Thymus (tissue), 11 donors: ENCODE results near the gene RDX. TPM values are rescaled to one million over a fixed set of nuclear protein-coding genes. Genes with fewer than 3 reads are reported as not detected.
"Not testable (repeated sequence)": the region's sequence is repeated elsewhere in the genome, so short reads cannot be mapped to it uniquely, and the experiment has no call there.

ENCODE experiments used
- DNase-seq, 9 donors: peaks; one replicate each; pipeline ENCODE4 v3.0.0-alpha.2; 2013; ENCODE audit warnings: low spot score in 9 of 9, low read depth in 6 of 9, missing footprints in 1 of 9
- H3K27ac ChIP-seq, 2 donors: one replicate each; pipeline ENCODE4 v1.5.1; 2013; ENCODE audit warnings: control low read depth in 1 of 2, low read depth in 1 of 2, low read length in 1 of 2, mild to moderate bottlenecking in 1 of 2, moderate library complexity in 1 of 2
- H3K27me3 ChIP-seq, 2 donors: one replicate each; pipeline ENCODE4 v1.5.1; 2013; ENCODE audit warnings: low read length in 1 of 2; ENCODE audit not compliant: control insufficient read depth in 2 of 2, insufficient read depth in 1 of 2
- H3K36me3 ChIP-seq, 2 donors: one replicate each; pipeline ENCODE4 v1.5.1; 2013; ENCODE audit warnings: low read length in 1 of 2, mild to moderate bottlenecking in 1 of 2, moderate library complexity in 1 of 2; ENCODE audit not compliant: control insufficient read depth in 2 of 2, insufficient read depth in 2 of 2
- H3K4me1 ChIP-seq, 2 donors: one replicate each; pipeline ENCODE4 v1.5.1; 2013; ENCODE audit warnings: low read length in 2 of 2; ENCODE audit not compliant: control insufficient read depth in 2 of 2, insufficient read depth in 2 of 2
- H3K4me3 ChIP-seq, 2 donors: one replicate each; pipeline ENCODE4 v1.5.1; 2013; ENCODE audit warnings: low read length in 2 of 2, control low read depth in 1 of 2, mild to moderate bottlenecking in 1 of 2
- H3K9me3 ChIP-seq, 2 donors: one replicate each; pipeline ENCODE4 v1.5.1; 2013; ENCODE audit warnings: low read length in 1 of 2, mild to moderate bottlenecking in 1 of 2; ENCODE audit not compliant: control insufficient read depth in 2 of 2, insufficient read depth in 1 of 2
- WGBS: extraction: QIAGEN DNeasy Blood & Tissue Kit; methylation state at CpG from one replicate; pipeline ENCODE4 v1.1.7; 2013; 5-methylcytosine and 5-hydroxymethylcytosine counted together
- polyA plus RNA-seq: library from polyadenylated mRNA; stranded (reverse); fragments of 200-250 nt; gene quantifications from one replicate; pipeline ENCODE4 v1.2.3, GENCODE V29; 2013
- total RNA-seq: library from RNA; stranded (reverse); fragments of 120-200 nt; gene quantifications from one replicate; pipeline ENCODE4 v1.2.4, GENCODE V29; 2013
- donor health status: healthy.

Gene RDX
- total and polyA plus RNA-seq, 2 donors: 23.5 to 24.1 TPM

GRCh38 chr11:110311783-110312579, 15.6 kb upstream of the RDX start:
- no peaks in the 10 kb centered on the region for H3K27me3 ChIP-seq
- no peaks in the 10 kb centered on the region for H3K4me1 ChIP-seq
- H3K9me3 ChIP-seq: no peaks in the 10 kb centered on the region
- no peaks in the 10 kb centered on the region for H3K36me3 ChIP-seq
- DNase-seq: no peak
- no peak overlapping the region for H3K27ac ChIP-seq
- H3K4me3 ChIP-seq: no peak overlapping the region
- 97% methylated on average over 3 of the region's 3 CpGs for WGBS

- H3K4me3 ChIP-seq: no peak overlapping the region
- DNase-seq: no peak
- H3K9me3 ChIP-seq: no peaks in the 10 kb centered on the region
- no peaks in the 10 kb centered on the region for H3K36me3 ChIP-seq
- no peaks in the 10 kb centered on the region for H3K4me1 ChIP-seq
- no peaks in the 10 kb centered on the region for H3K27me3 ChIP-seq
- no peak overlapping the region for H3K27ac ChIP-seq
- 95% methylated on average over 5 of the region's 5 CpGs for WGBS
Observed at GRCh38 chr11:110308071-110308470, 11.7 kb upstream of the RDX start.

GRCh38 chr11:110306019-110306388, 9.6 kb upstream of the RDX start:
- not testable (repeated sequence) for H3K4me3 ChIP-seq, H3K27me3 ChIP-seq, H3K4me1 ChIP-seq, H3K27ac ChIP-seq, H3K9me3 ChIP-seq, H3K36me3 ChIP-seq, DNase-seq
- 84% methylated on average over 4 of the region's 4 CpGs for WGBS

GRCh38 chr11:110305169-110306018, 9.0 kb upstream of the RDX start:
- Histone ChIP-seq H3K4me1 (no peaks in the 10 kb centered on the region), H3K9me3 (no peaks in the 10 kb centered on the region), H3K27ac (no peak overlapping the region), H3K27me3 (no peaks in the 10 kb centered on the region), H3K36me3 (no peaks in the 10 kb centered on the region), H3K4me3 (no peak overlapping the region)
- no peak for DNase-seq

- 97% methylated on average over 5 of the region's 5 CpGs for WGBS
- Histone ChIP-seq H3K4me1 (no peaks in the 10 kb centered on the region), H3K9me3 (no peaks in the 10 kb centered on the region), H3K27ac (no peak overlapping the region), H3K27me3 (peaks cover 0 to under 1% of the 10 kb centered on the region in 2 donors), H3K36me3 (no peaks in the 10 kb centered on the region), H3K4me3 (no peak overlapping the region)
- DNase-seq: no peak
Observed at GRCh38 chr11:110303414-110303826, 7.0 kb upstream of the RDX start.

- Histone ChIP-seq H3K36me3 (no peaks in the 10 kb centered on the region), H3K27ac (no peak overlapping the region), H3K4me1 (peaks cover 3 to 4% of the 10 kb centered on the region in 2 donors), H3K9me3 (no peaks in the 10 kb centered on the region), H3K27me3 (peaks cover 0 to 16% of the 10 kb centered on the region in 2 donors), H3K4me3 (no peak overlapping the region)
- 97% methylated on average over 4 of the region's 4 CpGs for WGBS
- DNase-seq: no peak
Observed at GRCh38 chr11:110301577-110301976, 5.2 kb upstream of the RDX start.

- Histone ChIP-seq H3K27me3 (peaks cover 0 to 16% of the 10 kb centered on the region in 2 donors), H3K27ac (no peak overlapping the region), H3K36me3 (no peaks in the 10 kb centered on the region), H3K4me1 (peaks cover 3 to 4% of the 10 kb centered on the region in 2 donors), H3K4me3 (no peak overlapping the region), H3K9me3 (no peaks in the 10 kb centered on the region)
- WGBS: 98% methylated on average over 27 of the region's 27 CpGs
- DNase-seq: no peak
Observed at GRCh38 chr11:110301032-110301431, 4.6 kb upstream of the RDX start.

- H3K27me3 ChIP-seq: peaks cover 0 to 18% of the 10 kb centered on the region in 2 donors
- H3K36me3 ChIP-seq: no peaks in the 10 kb centered on the region
- H3K4me1 ChIP-seq: peaks cover 3 to 4% of the 10 kb centered on the region in 2 donors
- H3K27ac ChIP-seq: no peak overlapping the region
- no peaks in the 10 kb centered on the region for H3K9me3 ChIP-seq
- 96% methylated on average over 6 of the region's 6 CpGs for WGBS
- H3K4me3 ChIP-seq: no peak overlapping the region
- no peak for DNase-seq
Observed at GRCh38 chr11:110299006-110299785, 2.8 kb upstream of the RDX start.
